ENCODE measurements around the gene FGFR3. TPM values are rescaled to one million over a fixed set of nuclear protein-coding genes. Genes with fewer than 3 reads are reported as not detected.

The FGFR3 gene
- total and polyA plus RNA-seq, 2 of the 4 experiments (the other 2 are of a cell fraction) = 0.18 to 0.67 TPM

GRCh38 chr4:1855333-1856070 is 62.4 kb downstream of the FGFR3 start:
- WGBS, 2 experiments (ENCODE audit: extremely low coverage in 2 of 2, insufficient read length in 1 of 2) = 1% methylated on average over 44 of the region's 92 CpGs; no CpG with 5 or more reads in 1 of the 2 experiments
- H3K79me1 ChIP-seq (ENCODE audit: low read depth in 1 of 2, low read length in 2 of 2) = peaks cover 30 to 66% of the 10 kb centered on the region in 2 experiments
- peak overlapping the region; percentile 59 for H3K14ac ChIP-seq (replicated peaks; ENCODE audit: low read depth, low read length)
- no peak overlapping the region for H2BK120ac ChIP-seq (ENCODE audit: low read depth, low read length)
- H3K9ac ChIP-seq (ENCODE audit: low read depth, low read length) = peak overlapping the region; percentile 91
- TF ChIP-seq, protein P1, sequence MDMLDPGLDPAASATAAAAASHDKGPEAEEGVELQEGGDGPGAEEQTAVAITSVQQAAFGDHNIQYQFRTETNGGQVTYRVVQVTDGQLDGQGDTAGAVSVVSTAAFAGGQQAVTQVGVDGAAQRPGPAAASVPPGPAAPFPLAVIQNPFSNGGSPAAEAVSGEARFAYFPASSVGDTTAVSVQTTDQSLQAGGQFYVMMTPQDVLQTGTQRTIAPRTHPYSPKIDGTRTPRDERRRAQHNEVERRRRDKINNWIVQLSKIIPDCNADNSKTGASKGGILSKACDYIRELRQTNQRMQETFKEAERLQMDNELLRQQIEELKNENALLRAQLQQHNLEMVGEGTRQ (IDR thresholded peaks at IDR 0.05; ENCODE audit: low read depth, low read length) = no peak
- TF ChIP-seq CTCF (conservative IDR thresholded peaks at IDR 0.05; ENCODE audit: low read depth, low read length) = 0 out of 2 replicates have a peak, but pooled peaks have one; percentile 0
- no peak for TF ChIP-seq RCOR1 (IDR thresholded peaks at IDR 0.05; ENCODE audit: insufficient replicate concordance, low read length)
- no peak for TF ChIP-seq NFE2L2 (IDR thresholded peaks at IDR 0.05; ENCODE audit: low read depth, low read length)
- TF ChIP-seq CHD1 (IDR thresholded peaks at IDR 0.05; ENCODE audit: low read depth, low read length) = no peak
- TF ChIP-seq BHLHE40 (IDR thresholded peaks at IDR 0.05; ENCODE audit: low read depth, low read length) = peak; percentile 63; the same call in 1 of the 2 replicates
- peak; percentile 83; the same call in 1 of the 2 replicates for TF ChIP-seq MXI1 (IDR thresholded peaks at IDR 0.05; ENCODE audit: borderline replicate concordance, low read depth, low read length)
- H3K9me1 ChIP-seq (ENCODE audit: insufficient read depth, low read length) = peaks cover 32% of the 10 kb centered on the region
- H3K4me3 ChIP-seq (ENCODE audit: insufficient read depth, low read depth, low read length) = peak overlapping the region; percentile 94
- peaks cover 35% of the 10 kb centered on the region for H4K20me1 ChIP-seq (ENCODE audit: insufficient read depth, low read length)
- peak overlapping the region; percentile 98 for H2AK9ac ChIP-seq (replicated peaks; ENCODE audit: low read depth, low read length, poor library complexity)
- peak overlapping the region; percentile 99 for H3K4me2 ChIP-seq (ENCODE audit: low read depth, low read length)
- CTCF ChIA-PET = interaction anchor here (0.6 kb wide), 1 partner anchor 88 kb away, joined by 3 read pairs; no protein-coding TSS in a partner anchor
- H2AK5ac ChIP-seq (ENCODE audit: low read depth, low read length) = peak overlapping the region; percentile 37
- ATAC-seq (ENCODE audit: low read depth) = peak; percentile 37
- H4K5ac ChIP-seq (ENCODE audit: low read depth, low read length) = peak overlapping the region; percentile 71
- peak overlapping the region; percentile 61 for H3K27ac ChIP-seq (ENCODE audit: insufficient read depth, low read length)
- peak overlapping the region; percentile 44 for H3K4ac ChIP-seq (ENCODE audit: low read depth, low read length)
- H3K9me3 ChIP-seq (ENCODE audit: control insufficient read depth, insufficient read depth, low read length) = no peaks in the 10 kb centered on the region
- H4K91ac ChIP-seq (ENCODE audit: insufficient read depth, low read depth, low read length) = peak overlapping the region; percentile 44; the same call in 1 of the 2 replicates
- no peak overlapping the region for H3K18ac ChIP-seq (ENCODE audit: low read depth, low read length)
- intact Hi-C loops (cut with micrococcal nuclease) (loop anchor here (2.0 to 5.0 kb wide), 2 partner anchors 15 to 42 kb away; partner anchors contain the start of gene NSD2), dilution Hi-C loops (cut with HindIII; ENCODE audit: low sequenced_read_pairs, unreplicated experiment) (no loop called here), in situ Hi-C loops (cut with MboI; ENCODE audit: low sequenced_read_pairs) (no loop called here)
- no peaks in the 10 kb centered on the region for H3K27me3 ChIP-seq (ENCODE audit: control insufficient read depth, insufficient read depth, low read length)
- H3K4me1 ChIP-seq (ENCODE audit: control insufficient read depth, insufficient read depth, low read length) = peaks cover 22% of the 10 kb centered on the region
- DNase-seq = no peak
- no peak overlapping the region for H2BK15ac ChIP-seq (ENCODE audit: low read depth, low read length)
- peak overlapping the region; percentile 95 for H2AFZ ChIP-seq (replicated peaks; ENCODE audit: low read length, poor library complexity)
- peak overlapping the region; percentile 41 to 87; a peak in 2 of 4 replicates for H4K8ac ChIP-seq (ENCODE audit: low read depth in 2 of 2, low read length in 2 of 2)
- no peak overlapping the region; the same call in none of the 2 replicates for H3K56ac ChIP-seq (ENCODE audit: extremely low read depth, insufficient read depth, low read length)
- H3K23ac ChIP-seq (ENCODE audit: low read depth, low read length) = peak overlapping the region; percentile 54
- POLR2A ChIA-PET (ENCODE audit: unreplicated experiment) = interaction anchor here (0.6 to 0.7 kb wide), 2 partner anchors 382 to 645 kb away, joined by 3 to 4 read pairs; no protein-coding TSS in a partner anchor
- no peak overlapping the region for H2BK20ac ChIP-seq (ENCODE audit: low read depth, low read length)
- BruUV-seq (replicated peaks) = no TSS peak
- H3K36me3 ChIP-seq (ENCODE audit: control insufficient read depth, insufficient read depth, low read length) = no peaks in the 10 kb centered on the region; the same call in none of the 2 replicates
- peak overlapping the region; percentile 27 for H2BK5ac ChIP-seq (ENCODE audit: low read depth, low read length, poor library complexity, severe bottlenecking)
